ENCODE data around the gene CALHM3.
A peak's percentile ranks its signal among the peaks of the same experiment; 100 is the strongest.
"Not testable (repeated sequence)": the region's sequence is repeated elsewhere in the genome, so short reads cannot be mapped to it uniquely, and the experiment has no call there.

Gene CALHM3

GRCh38 chr10:103502849-103503660 lies 24.0 kb upstream of the CALHM3 start:
- no peak for DNase-seq (ENCODE audit: extremely low read depth in 1 of 2, low read depth in 1 of 2)

- no peak for DNase-seq (ENCODE audit: extremely low read depth in 1 of 2, low read depth in 1 of 2)
Measured at GRCh38 chr10:103501186-103501585, 22.1 kb upstream of the CALHM3 start.

- no peak for DNase-seq (ENCODE audit: extremely low read depth in 1 of 2, low read depth in 1 of 2)
Measured at GRCh38 chr10:103500481-103500880, 21.4 kb upstream of the CALHM3 start.

DNA sequence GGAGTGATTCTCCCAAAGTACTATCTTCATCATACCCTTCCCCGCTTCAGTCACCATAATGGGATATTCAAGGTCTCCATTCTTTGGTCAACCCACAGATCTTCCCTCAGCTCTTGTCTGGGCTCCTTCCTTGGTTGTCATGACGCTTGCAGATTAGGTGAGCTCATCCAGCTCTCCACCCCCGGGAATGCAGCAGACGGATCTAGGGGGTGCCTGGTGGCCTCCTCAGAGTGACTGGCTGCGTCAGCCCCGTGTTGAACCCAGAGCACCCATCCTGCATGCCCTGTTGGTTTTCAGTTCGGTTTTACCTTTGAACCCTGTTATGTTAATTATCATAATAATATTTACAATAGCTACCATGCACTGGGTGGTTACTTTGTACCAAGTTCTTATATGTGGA lies 20.8 kb upstream of the CALHM3 start:
- DNase-seq (ENCODE audit: extremely low read depth in 1 of 2, low read depth in 1 of 2) = no peak

DNA sequence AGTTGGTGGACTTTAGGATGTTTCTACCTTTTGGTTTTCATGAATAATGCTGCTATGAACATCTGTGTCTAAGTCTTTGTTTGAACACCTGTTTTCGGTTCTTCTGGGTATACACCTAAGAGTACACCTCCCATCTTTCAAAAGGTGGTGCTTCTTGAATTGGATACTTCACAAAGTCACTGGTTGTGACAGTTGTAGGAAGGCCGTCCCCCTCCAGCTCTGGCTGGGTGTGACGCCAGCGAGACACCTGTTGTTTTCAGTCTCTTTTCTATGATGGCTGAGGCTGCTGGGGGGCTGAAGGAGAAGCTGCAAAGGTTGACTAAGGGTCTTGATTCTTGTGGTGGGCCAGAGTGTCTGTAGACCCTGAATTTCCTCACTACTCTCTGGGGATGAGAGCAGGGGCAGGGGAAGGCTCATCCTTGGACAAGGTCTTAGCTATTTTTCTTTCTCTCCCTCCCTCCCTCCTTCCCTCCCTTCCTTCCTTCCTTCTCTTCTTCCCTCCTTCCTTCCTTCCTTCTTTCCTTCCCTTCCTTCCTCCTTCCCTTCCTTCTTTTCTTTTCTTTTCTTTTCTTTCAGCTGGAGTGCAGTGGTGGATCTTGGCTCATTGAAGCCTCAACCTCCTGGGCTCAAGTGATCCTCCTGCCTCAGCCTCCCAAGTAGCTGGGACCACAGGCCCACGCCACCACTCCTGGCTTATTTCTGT lies 20.0 kb upstream of the CALHM3 start:
- DNase-seq (ENCODE audit: extremely low read depth in 1 of 2, low read depth in 1 of 2) = no peak

DNA sequence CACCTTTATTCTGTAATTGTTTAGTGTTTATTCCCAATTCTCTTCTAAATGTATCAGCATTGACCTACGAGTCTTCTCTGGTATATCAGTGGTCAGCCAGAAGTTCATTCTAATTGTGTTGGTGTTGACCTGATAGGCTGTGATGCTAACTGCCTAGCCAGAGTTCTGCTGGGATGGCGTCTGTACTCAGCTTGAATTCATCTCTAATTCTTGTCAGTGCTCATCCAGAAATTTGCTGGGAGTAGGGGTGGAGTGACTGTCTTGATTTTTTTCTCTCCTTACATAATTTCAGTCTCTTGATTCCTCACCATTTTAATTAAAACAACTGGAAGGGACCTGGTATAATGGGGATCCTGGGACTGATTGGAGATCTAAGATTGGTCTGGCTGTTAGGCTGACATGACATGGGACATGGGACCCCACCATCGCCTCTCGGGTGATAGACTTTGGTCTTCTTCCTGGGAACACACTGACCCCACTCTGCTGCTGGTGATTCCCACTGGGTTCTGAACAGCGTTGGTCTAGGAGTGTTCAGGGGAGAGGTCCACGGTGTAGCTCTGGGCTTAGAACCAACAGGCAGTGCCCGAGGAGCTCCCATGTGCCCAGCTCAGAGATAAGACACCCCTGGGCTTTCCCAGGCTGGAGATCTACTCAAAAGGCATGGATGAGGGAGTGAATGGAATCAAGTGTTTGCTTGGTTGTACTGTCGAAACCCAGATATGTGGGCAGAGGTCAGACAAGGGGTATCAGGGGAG lies 18.3 kb upstream of the CALHM3 start:
- no peak for DNase-seq (ENCODE audit: extremely low read depth in 1 of 2, low read depth in 1 of 2)

DNA sequence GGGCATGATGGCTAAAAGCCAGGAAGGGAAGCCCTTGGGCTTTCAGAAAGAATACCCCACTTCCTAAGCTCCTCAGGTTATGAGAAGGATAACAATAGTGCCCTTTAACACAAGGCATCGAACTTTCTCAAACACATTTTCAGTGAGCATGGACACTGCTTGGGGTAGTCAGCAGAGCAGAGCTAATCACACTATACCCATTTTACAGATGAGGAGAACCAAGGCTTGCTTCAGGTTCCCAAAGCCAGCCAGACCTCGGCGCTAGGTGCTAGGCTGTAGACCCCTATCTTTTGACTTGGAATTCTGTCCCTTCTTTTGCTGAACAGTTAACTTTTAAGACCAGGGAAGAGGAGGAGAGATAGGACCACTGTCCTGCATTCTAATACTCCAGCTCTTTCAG lies 16.3 kb upstream of the CALHM3 start:
- no peak for DNase-seq (ENCODE audit: extremely low read depth in 1 of 2, low read depth in 1 of 2)

DNA sequence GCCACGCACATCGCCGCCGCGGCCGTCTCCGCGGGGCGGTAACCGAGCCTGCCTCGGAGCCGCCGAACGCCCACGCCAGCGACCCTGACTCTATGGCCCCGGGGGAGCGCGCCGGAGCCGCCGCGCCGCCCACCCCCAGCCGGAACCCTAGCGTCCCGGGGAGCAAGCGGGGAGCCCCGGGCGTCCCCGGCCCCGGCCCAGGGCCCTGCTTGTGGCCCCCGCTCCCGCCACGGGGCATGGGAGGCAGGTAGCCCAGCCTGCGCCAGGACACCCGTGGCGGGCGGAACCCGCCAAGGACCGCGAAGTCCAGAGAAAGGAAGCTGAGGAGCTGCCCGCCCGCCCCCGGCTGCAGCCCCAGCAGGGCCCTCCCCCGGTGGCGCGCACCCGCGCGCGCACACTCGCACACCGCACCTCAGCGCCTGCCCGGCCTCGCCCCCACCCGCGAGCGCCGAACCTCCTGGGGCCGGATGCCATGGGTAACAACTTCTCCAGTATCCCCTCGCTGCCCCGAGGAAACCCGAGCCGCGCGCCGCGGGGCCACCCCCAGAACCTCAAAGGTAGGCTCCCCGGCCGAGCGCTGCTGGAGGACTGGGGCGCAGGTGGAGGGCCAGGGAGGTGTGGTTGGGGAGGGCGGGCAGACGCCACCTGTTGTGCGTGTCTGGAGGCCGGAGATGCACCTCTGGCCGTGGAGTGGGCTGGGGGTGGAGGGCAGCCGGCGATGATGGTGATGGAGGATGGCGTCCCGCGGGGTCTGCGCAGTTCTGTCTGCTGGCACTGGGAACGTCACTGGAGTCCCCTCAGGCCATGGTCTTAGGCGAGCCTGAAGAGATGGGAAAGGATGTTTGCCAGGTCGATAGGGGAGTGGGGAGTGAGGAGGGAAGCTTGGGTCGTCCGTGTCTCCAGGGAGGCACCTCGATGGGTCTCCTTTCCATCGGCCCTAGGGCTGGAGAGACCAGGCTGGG lies 15.2 kb upstream of the CALHM3 start:
- DNase-seq (ENCODE audit: extremely low read depth in 1 of 2, low read depth in 1 of 2) = peak in 1 of 2 donors; percentile 16

DNA sequence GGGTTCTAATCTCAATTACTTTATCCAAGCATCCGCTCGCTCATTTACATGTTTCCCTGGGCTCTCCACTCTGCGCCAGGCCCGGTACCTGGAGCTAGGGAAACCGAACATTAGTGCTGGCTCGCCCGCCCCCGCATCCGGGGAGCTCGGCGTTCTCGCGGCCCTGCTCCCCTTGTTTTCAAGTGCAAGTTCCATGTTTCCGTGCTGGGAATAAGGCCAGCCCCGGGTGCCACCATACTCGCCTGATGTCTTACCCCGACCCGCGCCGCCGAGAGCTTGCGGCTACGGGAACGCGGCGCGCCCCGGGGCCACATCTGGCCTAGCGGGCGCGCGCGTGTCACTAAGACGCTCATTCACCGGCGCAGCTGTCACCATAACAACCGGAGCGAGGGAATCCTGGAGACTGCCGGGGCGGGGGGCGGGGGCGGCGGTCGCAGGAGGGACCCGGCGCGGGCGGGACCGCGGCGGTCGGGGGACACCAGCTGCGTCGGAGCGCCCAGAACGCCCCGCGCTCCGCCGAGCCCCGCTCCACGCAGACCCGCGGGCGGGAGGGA lies 14.4 kb upstream of the CALHM3 start, which contains the start of gene NEURL1:
TSS of gene NEURL1 (plus strand) at position 344 of the 554 bp plus-strand sequence. CDS start 683 bp downstream, outside the sequence.
- no peak for DNase-seq (ENCODE audit: extremely low read depth in 1 of 2, low read depth in 1 of 2)

- DNase-seq (ENCODE audit: extremely low read depth in 1 of 2, low read depth in 1 of 2) = no peak
Measured at GRCh38 chr10:103492655-103493261, 13.7 kb upstream of the CALHM3 start.

DNA sequence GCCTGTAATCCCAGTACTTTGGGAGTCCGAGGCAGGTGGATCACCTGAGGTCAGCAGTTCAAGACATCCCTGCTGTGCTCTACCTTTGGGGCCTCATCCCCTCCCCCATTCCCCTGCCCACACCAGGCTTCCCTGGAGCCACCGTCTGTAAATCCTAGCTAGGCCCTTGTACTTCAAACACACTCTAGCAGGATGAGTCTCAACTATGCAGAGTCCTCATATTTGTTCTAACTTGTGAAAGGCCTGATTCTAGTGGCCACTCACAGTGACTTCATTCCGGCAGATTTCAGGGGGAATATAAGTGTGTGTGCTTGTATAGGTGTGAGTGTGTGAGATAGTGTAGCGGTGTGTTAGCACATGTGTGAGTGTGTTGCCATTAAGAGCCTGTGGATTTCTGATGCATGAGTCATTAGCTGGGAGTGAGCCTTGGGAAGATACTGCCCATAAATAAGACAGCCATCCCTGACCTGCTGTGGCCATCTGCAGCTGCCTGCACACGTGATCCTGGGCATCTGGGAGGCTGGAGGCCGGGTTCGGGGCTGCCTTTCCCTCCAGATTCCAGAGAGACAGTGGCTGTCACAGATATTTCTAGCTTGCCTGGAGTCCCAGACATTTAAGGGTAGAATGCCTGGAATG lies 12.8 kb upstream of the CALHM3 start:
- no peak for DNase-seq (ENCODE audit: extremely low read depth in 1 of 2, low read depth in 1 of 2)

GRCh38 chr10:103490986-103491314 lies 11.9 kb upstream of the CALHM3 start:
- DNase-seq (ENCODE audit: extremely low read depth in 1 of 2, low read depth in 1 of 2) = no peak

DNA sequence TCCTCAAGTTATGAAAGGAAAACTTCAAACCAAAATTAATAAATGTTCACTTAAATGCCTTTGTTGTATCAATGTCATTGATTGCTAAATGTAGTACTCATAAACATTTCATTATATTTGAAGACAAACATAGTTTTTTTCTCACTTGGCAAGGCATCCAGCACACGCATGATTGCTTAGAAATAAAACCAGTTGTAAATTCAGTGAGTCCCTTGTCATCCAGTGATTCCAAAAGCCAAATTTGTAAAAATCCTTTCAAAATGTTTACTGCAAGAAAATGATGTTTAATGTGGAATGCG lies 8.3 kb upstream of the CALHM3 start:
- DNase-seq (ENCODE audit: extremely low read depth in 1 of 2, low read depth in 1 of 2) = no peak

DNA sequence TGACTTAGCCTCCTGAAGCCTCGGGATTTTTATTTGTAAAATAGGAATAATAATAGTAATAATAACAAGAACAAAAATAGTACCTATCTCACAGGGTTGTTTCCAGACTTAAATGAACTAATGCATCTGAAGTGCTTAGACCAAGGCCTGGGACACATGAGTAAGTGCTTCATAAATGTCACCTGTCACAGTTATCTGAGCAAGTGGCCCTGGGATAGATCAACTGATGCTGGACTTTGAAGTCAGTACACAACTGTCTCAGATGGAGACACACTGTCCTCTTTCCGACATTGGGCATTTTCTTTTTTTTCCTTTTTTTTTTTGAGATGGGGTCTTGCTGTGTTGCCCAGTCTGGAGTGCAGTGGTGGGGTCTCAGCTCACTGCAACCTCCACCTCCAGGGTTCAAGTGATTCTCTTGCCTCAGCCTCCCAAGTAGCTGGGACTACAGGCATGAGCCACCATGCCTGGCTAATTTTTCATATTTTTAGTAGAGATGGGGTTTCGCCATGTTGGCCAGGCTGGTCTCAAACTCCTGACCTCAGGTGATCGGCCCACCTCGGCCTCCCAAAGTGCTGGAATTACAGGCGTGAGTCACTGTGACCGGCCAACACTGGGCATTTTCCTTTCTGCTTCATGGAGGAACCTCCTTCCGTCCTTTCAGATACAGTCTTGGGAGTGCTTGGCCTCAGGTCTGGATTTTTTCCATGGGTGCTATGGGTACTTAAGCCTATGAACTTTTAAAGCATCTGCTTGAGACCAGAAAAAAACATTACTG lies 7.8 kb upstream of the CALHM3 start:
- DNase-seq (ENCODE audit: extremely low read depth in 1 of 2, low read depth in 1 of 2) = not testable (repeated sequence)

GRCh38 chr10:103481974-103482531 lies 3.0 kb upstream of the CALHM3 start:
- peak in 1 of 2 donors; percentile 7 for DNase-seq (ENCODE audit: extremely low read depth in 1 of 2, low read depth in 1 of 2)

GRCh38 chr10:103480521-103480920 lies 1.5 kb upstream of the CALHM3 start:
- DNase-seq (ENCODE audit: extremely low read depth in 1 of 2, low read depth in 1 of 2) = no peak

DNA sequence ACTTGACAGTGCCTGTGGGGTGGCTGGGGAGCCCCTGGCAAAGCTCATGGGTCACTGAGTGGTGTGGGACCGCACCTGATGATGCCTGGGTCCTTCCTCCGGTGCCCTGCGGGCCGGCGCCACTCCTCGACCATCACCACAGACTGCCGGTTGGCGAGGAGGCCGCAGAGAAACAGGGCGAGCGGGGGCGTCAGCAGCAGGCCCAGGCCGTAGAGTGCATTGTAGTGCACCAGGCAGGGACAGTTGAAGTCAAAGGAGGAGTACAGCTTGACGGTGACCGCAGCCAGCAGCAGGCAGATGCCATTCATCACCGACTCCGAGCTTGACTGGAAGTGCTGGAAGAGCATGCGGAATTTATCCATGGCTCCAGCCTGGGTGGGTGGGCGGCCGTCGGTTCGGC lies 369 bp downstream of the CALHM3 start:
- DNase-seq (ENCODE audit: extremely low read depth in 1 of 2, low read depth in 1 of 2) = no peak

GRCh38 chr10:103476046-103476768 lies 2.8 kb downstream of the CALHM3 start:
- no peak for DNase-seq (ENCODE audit: extremely low read depth in 1 of 2, low read depth in 1 of 2)
